Peyer's patch (tissue), 4 donors: Measurements from ENCODE around the gene DMD. TPM values are rescaled to one million over a fixed set of nuclear protein-coding genes. Genes with fewer than 3 reads are reported as not detected.

Experiments used
- DNase-seq, 3 donors: peaks; one replicate each; pipeline ENCODE4 v3.0.0-alpha.2; 2017 to 2019
- H3K27ac ChIP-seq, 4 donors: fragments of 200-600 bp; sonication (generic); one replicate each; pipeline ENCODE4 v1.5.1; 2016 to 2019
- H3K27me3 ChIP-seq, 2 donors: fragments of 200-600 bp; sonication (generic); one replicate each; pipeline ENCODE4 v1.5.1; 2019
- H3K36me3 ChIP-seq, 3 donors: fragments of 200-600 bp; sonication (generic); one replicate each; pipeline ENCODE4 v1.5.1; 2016 to 2019
- H3K4me1 ChIP-seq, 4 donors: fragments of 200-600 bp; sonication (generic); one replicate each; pipeline ENCODE4 v1.5.1; 2016 to 2019
- H3K4me3 ChIP-seq, 4 donors: fragments of 200-600 bp; sonication (generic); 1 replicate in 3 of 4; 2 replicates in 1 of 4; pipeline ENCODE4 v1.5.1; 2016 to 2019; ENCODE audit warnings: mild to moderate bottlenecking in 1 of 4
- H3K9me3 ChIP-seq, 4 donors: fragments of 200-600 bp; sonication (generic); one replicate each; pipeline ENCODE4 v1.5.1; 2016 to 2019; ENCODE audit warnings: mild to moderate bottlenecking in 1 of 4
- POLR2A ChIP-seq, 2 donors: fragments of 450-650 bp; IDR thresholded peaks; one replicate each; pipeline ENCODE4 v1.5.1; 2017; ENCODE audit warnings: antibody characterized with exemption in 2 of 2, mild to moderate bottlenecking in 2 of 2, moderate library complexity in 2 of 2
- total RNA-seq, 4 donors: library from RNA; depleted of rRNA; stranded (reverse); fragments of >200 nt; gene quantifications; one replicate each; pipeline ENCODE4 v1.1.0, GENCODE V29; 2016
- TF ChIP-seq, protein P1 (sequence below), 6 experiments: fragments of 450-650 bp in 4 of 6; fragments of 200-600 bp in 2 of 6; sonication (generic) in 1 of 6; IDR thresholded peaks; one replicate each; pipeline ENCODE4 v1.5.1; 2017 to 2019; ENCODE audit warnings: antibody characterized with exemption in 6 of 6, mild to moderate bottlenecking in 3 of 6, moderate library complexity in 1 of 6

DMD gene
- total RNA-seq, 4 donors from 2014 or later: 15.8 to 109 (median 19.1) TPM

GRCh38 chrX:33001107-33001506, 210.2 kb downstream of the DMD start:
- Histone ChIP-seq H3K27ac (no peak overlapping the region), H3K9me3 (no peaks in the 10 kb centered on the region), H3K36me3 (no peaks in the 10 kb centered on the region), H3K27me3 (no peaks in the 10 kb centered on the region), H3K4me1 (no peaks in the 10 kb centered on the region), H3K4me3 (no peak overlapping the region)
- DNase-seq: no peak
- TF ChIP-seq, protein P1, sequence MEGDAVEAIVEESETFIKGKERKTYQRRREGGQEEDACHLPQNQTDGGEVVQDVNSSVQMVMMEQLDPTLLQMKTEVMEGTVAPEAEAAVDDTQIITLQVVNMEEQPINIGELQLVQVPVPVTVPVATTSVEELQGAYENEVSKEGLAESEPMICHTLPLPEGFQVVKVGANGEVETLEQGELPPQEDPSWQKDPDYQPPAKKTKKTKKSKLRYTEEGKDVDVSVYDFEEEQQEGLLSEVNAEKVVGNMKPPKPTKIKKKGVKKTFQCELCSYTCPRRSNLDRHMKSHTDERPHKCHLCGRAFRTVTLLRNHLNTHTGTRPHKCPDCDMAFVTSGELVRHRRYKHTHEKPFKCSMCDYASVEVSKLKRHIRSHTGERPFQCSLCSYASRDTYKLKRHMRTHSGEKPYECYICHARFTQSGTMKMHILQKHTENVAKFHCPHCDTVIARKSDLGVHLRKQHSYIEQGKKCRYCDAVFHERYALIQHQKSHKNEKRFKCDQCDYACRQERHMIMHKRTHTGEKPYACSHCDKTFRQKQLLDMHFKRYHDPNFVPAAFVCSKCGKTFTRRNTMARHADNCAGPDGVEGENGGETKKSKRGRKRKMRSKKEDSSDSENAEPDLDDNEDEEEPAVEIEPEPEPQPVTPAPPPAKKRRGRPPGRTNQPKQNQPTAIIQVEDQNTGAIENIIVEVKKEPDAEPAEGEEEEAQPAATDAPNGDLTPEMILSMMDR (IDR thresholded peaks at IDR 0.05): no peak
- TF ChIP-seq POLR2A (IDR thresholded peaks at IDR 0.05): no peak

- no peak for DNase-seq
- no peaks in the 10 kb centered on the region for H3K9me3 ChIP-seq
- no peak overlapping the region for H3K27ac ChIP-seq
- H3K4me3 ChIP-seq: no peak overlapping the region
- no peaks in the 10 kb centered on the region for H3K36me3 ChIP-seq
- H3K4me1 ChIP-seq: no peaks in the 10 kb centered on the region
- H3K27me3 ChIP-seq: no peaks in the 10 kb centered on the region
- TF ChIP-seq POLR2A (IDR thresholded peaks at IDR 0.05): no peak
- TF ChIP-seq, protein P1 (IDR thresholded peaks at IDR 0.05): no peak
Measured at GRCh38 chrX:32998776-32999175, 212.6 kb downstream of the DMD start.

DNA sequence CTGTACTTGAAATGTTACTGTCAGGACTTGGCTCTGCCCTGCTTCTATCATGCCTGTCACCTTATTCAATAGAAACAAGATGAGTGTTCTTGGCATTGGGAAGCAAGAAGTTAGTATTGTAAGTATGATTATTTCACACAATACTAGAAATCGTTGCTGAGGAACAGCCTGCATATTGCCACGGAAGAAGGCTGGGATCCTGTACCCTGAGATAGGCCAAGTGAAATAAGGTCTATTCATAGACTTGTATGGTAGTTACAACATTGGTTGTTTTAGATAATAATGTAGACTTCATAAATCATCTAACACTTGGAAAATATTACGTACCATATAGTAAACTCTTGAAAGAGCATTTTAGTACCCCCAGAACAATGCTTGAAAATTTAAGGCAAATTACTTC, 215.9 kb downstream of the DMD start:
- DNase-seq: no peak
- no peaks in the 10 kb centered on the region for H3K27me3 ChIP-seq
- no peaks in the 10 kb centered on the region for H3K9me3 ChIP-seq
- no peaks in the 10 kb centered on the region for H3K4me1 ChIP-seq
- H3K4me3 ChIP-seq: no peak overlapping the region
- TF ChIP-seq POLR2A (IDR thresholded peaks at IDR 0.05): no peak
- H3K36me3 ChIP-seq: no peaks in the 10 kb centered on the region
- H3K27ac ChIP-seq: no peak overlapping the region

DNA sequence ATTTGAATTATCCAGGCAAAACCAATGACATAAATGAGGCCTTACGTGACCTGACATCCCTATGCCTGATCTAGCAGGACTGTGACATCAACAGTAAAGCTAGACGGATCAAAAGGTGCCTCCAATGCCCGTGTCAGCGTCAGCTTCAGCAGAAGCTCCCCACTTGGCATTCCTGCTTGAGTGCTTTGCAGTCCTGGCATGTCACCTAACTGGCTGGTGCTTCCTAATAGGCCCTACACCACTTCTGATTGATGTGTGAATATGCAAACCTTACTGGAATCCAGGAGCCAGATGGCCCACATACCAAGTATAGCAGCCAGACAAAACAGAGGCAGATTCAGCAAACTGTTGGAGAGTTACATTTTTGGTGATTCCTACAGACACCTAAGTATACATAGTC, 224.2 kb downstream of the DMD start:
- Histone ChIP-seq H3K4me1 (no peaks in the 10 kb centered on the region), H3K27ac (no peak overlapping the region), H3K9me3 (no peaks in the 10 kb centered on the region), H3K4me3 (no peak overlapping the region), H3K36me3 (no peaks in the 10 kb centered on the region), H3K27me3 (no peaks in the 10 kb centered on the region)
- no peak for TF ChIP-seq POLR2A (IDR thresholded peaks at IDR 0.05)
- TF ChIP-seq, protein P1 (IDR thresholded peaks at IDR 0.05): no peak
- DNase-seq: no peak

DNA sequence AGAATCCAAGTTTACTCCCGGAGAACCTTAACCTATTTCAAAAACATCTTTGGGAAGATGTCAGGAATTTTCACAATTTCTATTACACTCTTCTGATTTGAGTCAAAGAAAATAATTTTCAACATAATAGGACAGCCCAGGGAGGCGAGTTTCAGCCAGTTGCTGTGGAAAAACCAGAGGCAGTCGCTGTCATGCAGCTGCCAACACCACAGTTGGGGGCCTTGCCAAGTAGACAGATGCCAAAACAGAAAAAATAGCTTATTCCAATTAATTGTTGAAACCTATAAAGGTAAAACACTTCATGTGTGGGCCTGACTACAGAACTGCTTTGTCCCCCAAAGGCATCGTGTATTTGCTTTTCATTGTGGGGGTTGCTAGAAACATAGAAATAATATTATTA, 225.8 kb downstream of the DMD start:
- no peaks in the 10 kb centered on the region for H3K36me3 ChIP-seq
- no peak overlapping the region for H3K4me3 ChIP-seq
- no peaks in the 10 kb centered on the region for H3K4me1 ChIP-seq
- TF ChIP-seq, protein P1 (IDR thresholded peaks at IDR 0.05): no peak
- no peak for TF ChIP-seq POLR2A (IDR thresholded peaks at IDR 0.05)
- no peak overlapping the region for H3K27ac ChIP-seq
- DNase-seq: no peak
- no peaks in the 10 kb centered on the region for H3K27me3 ChIP-seq
- H3K9me3 ChIP-seq: no peaks in the 10 kb centered on the region

GRCh38 chrX:32966821-32967355, 244.5 kb downstream of the DMD start:
- H3K4me1 ChIP-seq: no peaks in the 10 kb centered on the region
- H3K4me3 ChIP-seq: no peak overlapping the region
- no peaks in the 10 kb centered on the region for H3K9me3 ChIP-seq
- H3K36me3 ChIP-seq: no peaks in the 10 kb centered on the region
- DNase-seq: no peak
- no peak overlapping the region for H3K27ac ChIP-seq
- H3K27me3 ChIP-seq: no peaks in the 10 kb centered on the region
- TF ChIP-seq POLR2A (IDR thresholded peaks at IDR 0.05): no peak
- TF ChIP-seq, protein P1 (IDR thresholded peaks at IDR 0.05): no peak
